Esophagus muscularis mucosa (tissue), 4 donors: ENCODE measurements around the gene CPD. TPM values are rescaled to one million over a fixed set of nuclear protein-coding genes. Genes with fewer than 3 reads are reported as not detected.

Experiments
- DNase-seq: peaks from one replicate; pipeline ENCODE4 v3.0.0-alpha.2; 2017; ENCODE audit errors: extremely low spot score
- H3K27ac ChIP-seq, 4 donors: fragments of 200-600 bp; sonication (generic); replicated peaks in 1 of 4; 1 replicate in 3 of 4; 2 replicates in 1 of 4; pipeline ENCODE4 v1.5.1; 2016 to 2019; ENCODE audit warnings: mild to moderate bottlenecking in 1 of 4
- H3K27me3 ChIP-seq, 4 donors: fragments of 200-600 bp; sonication (generic); one replicate each; pipeline versions ENCODE4 v1.5.1 to v1.6.0; 2016 to 2019
- H3K36me3 ChIP-seq, 4 donors: fragments of 200-600 bp; sonication (generic); one replicate each; pipeline ENCODE4 v1.5.1; 2016 to 2019
- H3K4me1 ChIP-seq, 4 donors: fragments of 200-600 bp; sonication (generic); one replicate each; pipeline ENCODE4 v1.5.1; 2016 to 2019
- H3K4me3 ChIP-seq, 4 donors: fragments of 200-600 bp; sonication (generic); 1 replicate in 2 of 4; 2 replicates in 2 of 4; pipeline ENCODE4 v1.5.1; 2016 to 2019; ENCODE audit warnings: mild to moderate bottlenecking in 4 of 4, moderate library complexity in 1 of 4
- H3K9me3 ChIP-seq, 4 donors: fragments of 200-600 bp; sonication (generic); 1 replicate in 3 of 4; 2 replicates in 1 of 4; pipeline ENCODE4 v1.5.1; 2016 to 2019
- CTCF ChIP-seq, 3 experiments: fragments of 200-600 bp in 2 of 3; fragments of 450-650 bp in 1 of 3; sonication (generic) in 2 of 3; IDR thresholded peaks; one replicate each; pipeline ENCODE4 v1.5.1; 2017 to 2019; ENCODE audit warnings: antibody characterized with exemption in 3 of 3, mild to moderate bottlenecking in 2 of 3, moderate library complexity in 1 of 3
- EP300 ChIP-seq: sonication (generic); formaldehyde crosslinking; IDR thresholded peaks from one replicate; pipeline ENCODE4 v1.6.1; 2017; ENCODE audit warnings: antibody characterized with exemption
- POLR2A ChIP-seq: fragments of 450-650 bp; IDR thresholded peaks from one replicate; pipeline ENCODE4 v1.6.1; 2017; ENCODE audit warnings: antibody characterized with exemption, moderate library complexity, mild to moderate bottlenecking, low read depth
- POLR2AphosphoS5 ChIP-seq, 2 donors: sonication (generic); formaldehyde crosslinking; IDR thresholded peaks; one replicate each; pipeline ENCODE4 v1.6.1; 2017; ENCODE audit warnings: antibody characterized with exemption in 2 of 2
- WGBS: methylation state at CpG from one replicate; pipeline ENCODE4 v1.1.5; 2018; 5-methylcytosine and 5-hydroxymethylcytosine counted together
- intact Hi-C: fragments of 100-400 bp; cut with DNase I; formaldehyde crosslinking; loops from one replicate; pipeline ENCODE4 v1.15.1; 2023
- total RNA-seq, 4 donors: library from RNA; depleted of rRNA; stranded (reverse); fragments of >200 nt; gene quantifications; one replicate each; pipeline versions ENCODE4 v1.1.0 to v1.2.1, GENCODE V29; 2016

CPD gene
- total RNA-seq, 4 donors from 2014 or later, result 67.0 to 141 (median 95.1) TPM

GRCh38 chr17:30393911-30394867, 15.5 kb downstream of the CPD start:
- H3K27ac ChIP-seq, result no peak overlapping the region
- no peaks in the 10 kb centered on the region for H3K9me3 ChIP-seq
- 68% methylated on average over 6 of the region's 6 CpGs for WGBS
- H3K27me3 ChIP-seq, result no peaks in the 10 kb centered on the region
- peaks cover 0 to 24% (median 19%) of the 10 kb centered on the region in 4 donors for H3K36me3 ChIP-seq
- no peak for DNase-seq
- H3K4me1 ChIP-seq, result peaks cover 0 to 41% (median 30%) of the 10 kb centered on the region in 4 donors
- H3K4me3 ChIP-seq, result no peak overlapping the region
- no peak for TF ChIP-seq CTCF (IDR thresholded peaks at IDR 0.05)
- no peak for TF ChIP-seq EP300
- no peak for TF ChIP-seq POLR2AphosphoS5 (IDR thresholded peaks at IDR 0.05)
- no peak for TF ChIP-seq POLR2A
- intact Hi-C loops, result no loop called here

DNA sequence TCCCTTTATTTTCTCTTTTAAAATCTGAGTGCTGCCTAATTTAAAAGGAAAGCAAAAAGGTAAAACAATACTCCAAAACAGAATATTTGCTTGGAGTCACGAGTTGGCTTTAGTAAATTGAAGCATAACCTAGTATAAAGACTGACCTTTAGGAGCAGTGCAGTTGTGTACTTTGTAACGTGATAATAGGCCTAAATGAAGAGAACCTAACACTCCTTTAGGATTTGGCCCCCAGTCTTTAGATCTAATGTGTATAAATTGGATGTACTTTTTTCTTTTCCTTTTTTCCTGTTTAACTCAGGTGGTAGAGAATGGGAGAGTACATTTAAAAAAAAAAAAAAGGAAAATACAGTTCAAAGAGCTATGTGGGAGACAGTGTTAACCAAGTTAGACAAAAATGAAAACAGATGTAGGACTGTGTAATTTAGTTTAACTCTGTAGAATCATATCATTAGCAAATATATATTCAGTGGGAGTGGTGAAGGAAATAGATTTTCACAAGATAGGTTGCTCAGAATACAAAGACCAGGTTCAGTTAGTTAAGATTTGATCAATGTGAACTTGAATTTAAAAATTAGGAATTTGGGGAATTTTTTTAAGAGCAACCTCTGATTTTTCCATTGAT, 16.8 kb downstream of the CPD start:
- no peak overlapping the region for H3K4me3 ChIP-seq
- intact Hi-C loops, result no loop called here
- no peak overlapping the region for H3K27ac ChIP-seq
- H3K27me3 ChIP-seq, result no peaks in the 10 kb centered on the region
- 49% methylated on average over 2 of the region's 2 CpGs for WGBS
- TF ChIP-seq POLR2AphosphoS5 (IDR thresholded peaks at IDR 0.05), result no peak
- TF ChIP-seq POLR2A, result no peak
- no peak for TF ChIP-seq CTCF (IDR thresholded peaks at IDR 0.05)
- TF ChIP-seq EP300, result no peak
- peaks cover 0 to 17% (median 10%) of the 10 kb centered on the region in 4 donors for H3K36me3 ChIP-seq
- H3K9me3 ChIP-seq, result no peaks in the 10 kb centered on the region
- peaks cover 0 to 32% (median 27%) of the 10 kb centered on the region in 4 donors for H3K4me1 ChIP-seq
- no peak for DNase-seq

DNA sequence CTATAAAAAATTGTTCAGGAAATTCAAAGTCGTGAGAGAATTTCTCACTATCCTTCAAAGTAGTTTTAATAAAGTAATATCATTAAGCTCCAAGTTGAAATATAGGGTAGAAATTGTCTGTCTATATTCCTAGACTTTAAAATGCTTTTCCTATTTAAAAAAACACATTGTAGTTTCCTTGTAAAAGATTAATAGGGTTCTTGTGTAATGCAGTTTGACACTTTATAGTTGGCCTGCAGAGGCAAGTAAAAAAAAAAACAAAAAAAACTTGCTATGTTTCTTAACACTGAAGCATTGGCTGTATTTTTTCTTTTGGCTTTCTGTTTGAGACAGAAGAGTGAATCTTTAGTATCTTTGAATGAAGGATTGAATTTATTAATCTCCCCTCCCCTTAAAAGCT, 17.4 kb downstream of the CPD start:
- H3K27me3 ChIP-seq, result no peaks in the 10 kb centered on the region
- no peaks in the 10 kb centered on the region for H3K9me3 ChIP-seq
- 81% methylated on average over 1 of the region's 1 CpG for WGBS
- TF ChIP-seq POLR2AphosphoS5 (IDR thresholded peaks at IDR 0.05), result no peak
- no peak for TF ChIP-seq CTCF (IDR thresholded peaks at IDR 0.05)
- TF ChIP-seq POLR2A, result no peak
- no peak for TF ChIP-seq EP300
- DNase-seq, result no peak
- no peak overlapping the region for H3K27ac ChIP-seq
- peaks cover 0 to 32% (median 26%) of the 10 kb centered on the region in 4 donors for H3K4me1 ChIP-seq
- H3K36me3 ChIP-seq, result peaks cover 0 to 11% (median 5%) of the 10 kb centered on the region in 4 donors
- intact Hi-C loops, result no loop called here
- H3K4me3 ChIP-seq, result no peak overlapping the region

DNA sequence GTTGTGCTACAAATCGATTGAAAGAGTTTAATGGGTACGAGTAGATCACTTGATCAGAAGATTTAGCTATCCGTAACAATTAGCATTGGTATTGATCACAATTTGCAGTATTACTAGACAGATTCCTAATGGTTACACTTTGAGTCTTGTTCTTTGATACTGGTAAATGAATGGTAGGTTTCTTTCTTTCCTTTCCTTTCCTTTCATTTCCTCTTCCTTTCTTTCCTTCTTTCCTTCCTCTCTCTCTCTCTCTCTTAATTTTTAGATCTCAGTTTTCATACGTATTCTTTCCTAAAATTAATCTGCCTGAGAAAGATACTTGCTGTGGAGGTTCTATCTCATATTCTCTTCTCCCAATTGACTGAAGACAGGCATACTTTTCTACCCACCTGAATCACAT, 17.9 kb downstream of the CPD start:
- intact Hi-C loops, result no loop called here
- Histone ChIP-seq H3K4me1 (peaks cover 0 to 32% (median 26%) of the 10 kb centered on the region in 4 donors), H3K27ac (no peak overlapping the region), H3K4me3 (no peak overlapping the region), H3K9me3 (no peaks in the 10 kb centered on the region), H3K27me3 (no peaks in the 10 kb centered on the region), H3K36me3 (peaks cover 0 to 6% (median under 1%) of the 10 kb centered on the region in 4 donors)
- no peak for TF ChIP-seq POLR2A
- TF ChIP-seq CTCF (IDR thresholded peaks at IDR 0.05), result no peak
- no peak for TF ChIP-seq POLR2AphosphoS5 (IDR thresholded peaks at IDR 0.05)
- TF ChIP-seq EP300, result no peak
- DNase-seq, result no peak
- 87% methylated on average over 4 of the region's 4 CpGs for WGBS
